ENCODE results near the gene RYR3. TPM values are rescaled to one million over a fixed set of nuclear protein-coding genes. Genes with fewer than 3 reads are reported as not detected.

The RYR3 gene
- total RNA-seq, 1 experiment from 2014 or later, result not detected

GRCh38 chr15:33539825-33540573 is 229.2 kb downstream of the RYR3 start:
- Histone ChIP-seq H3K4me2 (ENCODE audit: low read depth, low read length, poor library complexity, severe bottlenecking) (no peak overlapping the region), H2AFZ (ENCODE audit: low read length) (no peak overlapping the region), H3K4me1 (ENCODE audit: low read length) (no peaks in the 10 kb centered on the region), H3K9me3 (ENCODE audit: low read length) (no peaks in the 10 kb centered on the region), H3K36me3 (ENCODE audit: insufficient read depth, low read length) (no peaks in the 10 kb centered on the region), H3K79me2 (ENCODE audit: low read length) (no peaks in the 10 kb centered on the region), H3K27me3 (ENCODE audit: low read length) (no peaks in the 10 kb centered on the region), H4K20me1 (ENCODE audit: insufficient read depth, low read depth, low read length) (no peaks in the 10 kb centered on the region), H3K27ac (ENCODE audit: low read length) (no peak overlapping the region), H3K9me2 (replicated peaks; ENCODE audit: insufficient read depth, low read length) (no peaks in the 10 kb centered on the region), H3K9ac (ENCODE audit: low read length) (no peak overlapping the region), H3K4me3 (ENCODE audit: low read length) (no peak overlapping the region)
- DNase-seq, result no peak

- H3K79me2 ChIP-seq (ENCODE audit: low read length), result no peaks in the 10 kb centered on the region
- no peaks in the 10 kb centered on the region for H3K9me2 ChIP-seq (replicated peaks; ENCODE audit: insufficient read depth, low read length)
- no peak overlapping the region for H3K4me3 ChIP-seq (ENCODE audit: low read length)
- no peak overlapping the region for H3K27ac ChIP-seq (ENCODE audit: low read length)
- no peak overlapping the region for H3K4me2 ChIP-seq (ENCODE audit: low read depth, low read length, poor library complexity, severe bottlenecking)
- no peak for DNase-seq
- no peak overlapping the region for H2AFZ ChIP-seq (ENCODE audit: low read length)
- no peak overlapping the region for H3K9ac ChIP-seq (ENCODE audit: low read length)
- no peaks in the 10 kb centered on the region for H3K36me3 ChIP-seq (ENCODE audit: insufficient read depth, low read length)
- H3K27me3 ChIP-seq (ENCODE audit: low read length), result no peaks in the 10 kb centered on the region
- no peaks in the 10 kb centered on the region for H4K20me1 ChIP-seq (ENCODE audit: insufficient read depth, low read depth, low read length)
- no peaks in the 10 kb centered on the region for H3K9me3 ChIP-seq (ENCODE audit: low read length)
- H3K4me1 ChIP-seq (ENCODE audit: low read length), result no peaks in the 10 kb centered on the region
These were observed 233.2 kb downstream of the RYR3 start for GRCh38 chr15:33543957-33544356.

GRCh38 chr15:33545866-33546265 is 235.1 kb downstream of the RYR3 start:
- Histone ChIP-seq H3K4me2 (ENCODE audit: low read depth, low read length, poor library complexity, severe bottlenecking) (no peak overlapping the region), H3K9me3 (ENCODE audit: low read length) (no peaks in the 10 kb centered on the region), H3K27me3 (ENCODE audit: low read length) (no peaks in the 10 kb centered on the region), H4K20me1 (ENCODE audit: insufficient read depth, low read depth, low read length) (no peaks in the 10 kb centered on the region), H3K4me1 (ENCODE audit: low read length) (no peaks in the 10 kb centered on the region), H3K9ac (ENCODE audit: low read length) (no peak overlapping the region), H3K36me3 (ENCODE audit: insufficient read depth, low read length) (no peaks in the 10 kb centered on the region), H3K27ac (ENCODE audit: low read length) (no peak overlapping the region), H3K9me2 (replicated peaks; ENCODE audit: insufficient read depth, low read length) (no peaks in the 10 kb centered on the region), H3K4me3 (ENCODE audit: low read length) (no peak overlapping the region), H2AFZ (ENCODE audit: low read length) (no peak overlapping the region), H3K79me2 (ENCODE audit: low read length) (no peaks in the 10 kb centered on the region)
- DNase-seq, result no peak

GRCh38 chr15:33547876-33548275 is 237.1 kb downstream of the RYR3 start:
- Histone ChIP-seq H2AFZ (ENCODE audit: low read length) (no peak overlapping the region), H3K36me3 (ENCODE audit: insufficient read depth, low read length) (no peaks in the 10 kb centered on the region), H3K4me2 (ENCODE audit: low read depth, low read length, poor library complexity, severe bottlenecking) (no peak overlapping the region), H3K9me2 (replicated peaks; ENCODE audit: insufficient read depth, low read length) (no peaks in the 10 kb centered on the region), H4K20me1 (ENCODE audit: insufficient read depth, low read depth, low read length) (no peaks in the 10 kb centered on the region), H3K79me2 (ENCODE audit: low read length) (no peaks in the 10 kb centered on the region), H3K9me3 (ENCODE audit: low read length) (no peaks in the 10 kb centered on the region), H3K27ac (ENCODE audit: low read length) (no peak overlapping the region), H3K9ac (ENCODE audit: low read length) (no peak overlapping the region), H3K4me3 (ENCODE audit: low read length) (no peak overlapping the region), H3K27me3 (ENCODE audit: low read length) (no peaks in the 10 kb centered on the region), H3K4me1 (ENCODE audit: low read length) (no peaks in the 10 kb centered on the region)
- DNase-seq, result peak; percentile 73

- DNase-seq, result no peak
- Histone ChIP-seq H3K27me3 (ENCODE audit: low read length) (no peaks in the 10 kb centered on the region), H3K79me2 (ENCODE audit: low read length) (no peaks in the 10 kb centered on the region), H3K4me3 (ENCODE audit: low read length) (no peak overlapping the region), H3K4me2 (ENCODE audit: low read depth, low read length, poor library complexity, severe bottlenecking) (no peak overlapping the region), H2AFZ (ENCODE audit: low read length) (no peak overlapping the region), H3K9me3 (ENCODE audit: low read length) (no peaks in the 10 kb centered on the region), H3K9me2 (replicated peaks; ENCODE audit: insufficient read depth, low read length) (no peaks in the 10 kb centered on the region), H3K4me1 (ENCODE audit: low read length) (no peaks in the 10 kb centered on the region), H4K20me1 (ENCODE audit: insufficient read depth, low read depth, low read length) (no peaks in the 10 kb centered on the region), H3K36me3 (ENCODE audit: insufficient read depth, low read length) (no peaks in the 10 kb centered on the region), H3K9ac (ENCODE audit: low read length) (no peak overlapping the region), H3K27ac (ENCODE audit: low read length) (no peak overlapping the region)
These were observed 241.1 kb downstream of the RYR3 start for GRCh38 chr15:33551860-33552259.

- DNase-seq, result no peak
- H3K4me1 ChIP-seq (ENCODE audit: low read length), result no peaks in the 10 kb centered on the region
- no peaks in the 10 kb centered on the region for H3K9me3 ChIP-seq (ENCODE audit: low read length)
- H3K36me3 ChIP-seq (ENCODE audit: insufficient read depth, low read length), result no peaks in the 10 kb centered on the region
- no peaks in the 10 kb centered on the region for H4K20me1 ChIP-seq (ENCODE audit: insufficient read depth, low read depth, low read length)
- H3K4me2 ChIP-seq (ENCODE audit: low read depth, low read length, poor library complexity, severe bottlenecking), result no peak overlapping the region
- H3K27me3 ChIP-seq (ENCODE audit: low read length), result no peaks in the 10 kb centered on the region
- no peak overlapping the region for H3K9ac ChIP-seq (ENCODE audit: low read length)
- H2AFZ ChIP-seq (ENCODE audit: low read length), result no peak overlapping the region
- no peaks in the 10 kb centered on the region for H3K79me2 ChIP-seq (ENCODE audit: low read length)
- no peaks in the 10 kb centered on the region for H3K9me2 ChIP-seq (replicated peaks; ENCODE audit: insufficient read depth, low read length)
- no peak overlapping the region for H3K4me3 ChIP-seq (ENCODE audit: low read length)
- no peak overlapping the region for H3K27ac ChIP-seq (ENCODE audit: low read length)
These were observed 242.4 kb downstream of the RYR3 start for GRCh38 chr15:33553157-33553556.

GRCh38 chr15:33559207-33559890 is 248.6 kb downstream of the RYR3 start:
- H3K79me2 ChIP-seq (ENCODE audit: low read length), result no peaks in the 10 kb centered on the region
- H3K36me3 ChIP-seq (ENCODE audit: insufficient read depth, low read length), result no peaks in the 10 kb centered on the region
- H3K27me3 ChIP-seq (ENCODE audit: low read length), result no peaks in the 10 kb centered on the region
- DNase-seq, result no peak
- H3K4me1 ChIP-seq (ENCODE audit: low read length), result no peaks in the 10 kb centered on the region
- no peaks in the 10 kb centered on the region for H3K9me3 ChIP-seq (ENCODE audit: low read length)
- H3K27ac ChIP-seq (ENCODE audit: low read length), result no peak overlapping the region
- no peak overlapping the region for H3K4me3 ChIP-seq (ENCODE audit: low read length)
- no peak overlapping the region for H3K9ac ChIP-seq (ENCODE audit: low read length)
- no peak overlapping the region for H3K4me2 ChIP-seq (ENCODE audit: low read depth, low read length, poor library complexity, severe bottlenecking)
- no peaks in the 10 kb centered on the region for H4K20me1 ChIP-seq (ENCODE audit: insufficient read depth, low read depth, low read length)
- H3K9me2 ChIP-seq (replicated peaks; ENCODE audit: insufficient read depth, low read length), result no peaks in the 10 kb centered on the region
- H2AFZ ChIP-seq (ENCODE audit: low read length), result no peak overlapping the region

- Histone ChIP-seq H3K4me2 (ENCODE audit: low read depth, low read length, poor library complexity, severe bottlenecking) (no peak overlapping the region), H2AFZ (ENCODE audit: low read length) (no peak overlapping the region), H3K27me3 (ENCODE audit: low read length) (no peaks in the 10 kb centered on the region), H3K4me1 (ENCODE audit: low read length) (no peaks in the 10 kb centered on the region), H3K4me3 (ENCODE audit: low read length) (no peak overlapping the region), H3K27ac (ENCODE audit: low read length) (no peak overlapping the region), H3K9me2 (replicated peaks; ENCODE audit: insufficient read depth, low read length) (no peaks in the 10 kb centered on the region), H3K36me3 (ENCODE audit: insufficient read depth, low read length) (no peaks in the 10 kb centered on the region), H3K9me3 (ENCODE audit: low read length) (no peaks in the 10 kb centered on the region), H4K20me1 (ENCODE audit: insufficient read depth, low read depth, low read length) (no peaks in the 10 kb centered on the region), H3K9ac (ENCODE audit: low read length) (no peak overlapping the region), H3K79me2 (ENCODE audit: low read length) (no peaks in the 10 kb centered on the region)
- no peak for DNase-seq
These were observed 250.6 kb downstream of the RYR3 start for GRCh38 chr15:33561407-33561806.

Data from Karpas-422 (cell line).